PC-3 (cell line): Measurements from ENCODE around the gene TARBP1. TPM values are rescaled to one million over a fixed set of nuclear protein-coding genes. Genes with fewer than 3 reads are reported as not detected.

Source experiments
- ATAC-seq: fragments of 200-7000 bp; cut with Tn5 transposase; 2 replicates; pipeline ENCODE4 v1.9.1; 2020; ENCODE audit warnings: mild to moderate bottlenecking, moderate library complexity
- BruUV-seq: library from RNA; stranded (reverse); fragments of 400-500 nt; replicated peaks from 2 replicates; lab custom pipeline; 2021; lab: Mats Ljungman, UMichigan
- CTCF ChIA-PET: fragments of 300-600 bp; sonication (Branson Sonifier 250); formaldehyde crosslinking; loops from one replicate; lab custom pipeline; 2022; ENCODE audit warnings: antibody characterized with exemption; lab: Charles Lee
- POLR2A ChIA-PET: fragments of 300-600 bp; sonication (Branson Sonifier 250); formaldehyde crosslinking; loops from one replicate; lab custom pipeline; 2022; ENCODE audit warnings: antibody characterized with exemption; ENCODE audit not compliant: unreplicated experiment; lab: Charles Lee
- DNase-seq: peaks from one replicate; pipeline ENCODE4 v3.0.0-alpha.2; 2015
- H2AFZ ChIP-seq: fragments of 300-600 bp; sonication (generic); 2 replicates; pipeline ENCODE4 v1.6.0; 2016; ENCODE audit warnings: antibody characterized with exemption, low read length
- H3F3A ChIP-seq: fragments of 300-600 bp; sonication (generic); one replicate; pipeline ENCODE4 v1.6.0; 2017; ENCODE audit warnings: antibody characterized with exemption, low read length, control low read depth, mild to moderate bottlenecking; ENCODE audit not compliant: unreplicated experiment
- H3K27ac ChIP-seq: fragments of 300-600 bp; sonication (generic); 2 replicates; pipeline ENCODE4 v1.5.1; 2016; ENCODE audit warnings: mild to moderate bottlenecking, low read length
- H3K27me3 ChIP-seq: fragments of 300-600 bp; sonication (generic); 2 replicates; pipeline ENCODE4 v1.6.1; 2016; ENCODE audit warnings: low read length, mixed read lengths
- H3K36me3 ChIP-seq: fragments of 300-600 bp; sonication (generic); 2 replicates; pipeline ENCODE4 v1.6.1; 2016; ENCODE audit warnings: low read depth, mixed run types, low read length, mixed read lengths
- H3K4me1 ChIP-seq: fragments of 300-600 bp; sonication (generic); 2 replicates; pipeline ENCODE4 v1.5.1; 2016; ENCODE audit warnings: low read length; ENCODE audit not compliant: insufficient read depth
- H3K4me2 ChIP-seq: fragments of 300-600 bp; sonication (generic); 2 replicates; pipeline ENCODE4 v1.6.0; 2016; ENCODE audit warnings: low read length
- H3K4me3 ChIP-seq: fragments of 300-600 bp; sonication (generic); 2 replicates; pipeline ENCODE4 v1.5.1; 2016; ENCODE audit warnings: mild to moderate bottlenecking, low read length, mixed read lengths
- H3K79me2 ChIP-seq: fragments of 300-600 bp; sonication (generic); 2 replicates; pipeline ENCODE4 v1.6.1; 2017; ENCODE audit warnings: low read length, mixed read lengths
- H3K9ac ChIP-seq: fragments of 300-600 bp; sonication (generic); 2 replicates; pipeline ENCODE4 v1.6.0; 2016; ENCODE audit warnings: mild to moderate bottlenecking, low read length
- H3K9me2 ChIP-seq: fragments of 300-600 bp; sonication (generic); replicated peaks from 2 replicates; pipeline ENCODE4 v1.6.1; 2016; ENCODE audit warnings: mixed run types, low read length, mixed read lengths
- H3K9me3 ChIP-seq: fragments of 300-600 bp; sonication (generic); 2 replicates; pipeline ENCODE4 v1.6.1; 2016; ENCODE audit warnings: low read length, mixed read lengths
- H4K20me1 ChIP-seq: fragments of 300-600 bp; sonication (generic); 2 replicates; pipeline ENCODE4 v1.6.1; 2016; ENCODE audit warnings: low read length, mixed read lengths
- EZH2 ChIP-seq: fragments of 300-600 bp; sonication (generic); IDR thresholded peaks from one replicate; pipeline ENCODE4 v1.6.1; 2017; ENCODE audit warnings: antibody characterized with exemption, mild to moderate bottlenecking, low read length; ENCODE audit not compliant: unreplicated experiment
- EZH2phosphoT487 ChIP-seq: fragments of 300-600 bp; sonication (generic); IDR thresholded peaks from 2 replicates; pipeline ENCODE4 v1.6.1; 2018; ENCODE audit warnings: mild to moderate bottlenecking, antibody characterized with exemption, low read length, borderline replicate concordance
- intact Hi-C: fragments of 100-400 bp; cut with micrococcal nuclease; formaldehyde crosslinking; loops from 2 replicates; pipeline ENCODE4 v1.9.0; 2023
- total RNA-seq: library from RNA; depleted of rRNA; stranded (reverse); fragments of >200 nt; gene quantifications from 2 replicates; pipeline ENCODE4 v1.2.3, GENCODE V29; 2014
- TF ChIP-seq, protein P1 (sequence below): fragments of 300-600 bp; sonication (generic); conservative IDR thresholded peaks from 2 replicates; pipeline ENCODE4 v1.5.1; 2017; ENCODE audit warnings: antibody characterized with exemption, low read depth, mild to moderate bottlenecking, low read length

The TARBP1 gene
- total RNA-seq, 1 experiment from 2014 or later: 15.1 TPM

DNA sequence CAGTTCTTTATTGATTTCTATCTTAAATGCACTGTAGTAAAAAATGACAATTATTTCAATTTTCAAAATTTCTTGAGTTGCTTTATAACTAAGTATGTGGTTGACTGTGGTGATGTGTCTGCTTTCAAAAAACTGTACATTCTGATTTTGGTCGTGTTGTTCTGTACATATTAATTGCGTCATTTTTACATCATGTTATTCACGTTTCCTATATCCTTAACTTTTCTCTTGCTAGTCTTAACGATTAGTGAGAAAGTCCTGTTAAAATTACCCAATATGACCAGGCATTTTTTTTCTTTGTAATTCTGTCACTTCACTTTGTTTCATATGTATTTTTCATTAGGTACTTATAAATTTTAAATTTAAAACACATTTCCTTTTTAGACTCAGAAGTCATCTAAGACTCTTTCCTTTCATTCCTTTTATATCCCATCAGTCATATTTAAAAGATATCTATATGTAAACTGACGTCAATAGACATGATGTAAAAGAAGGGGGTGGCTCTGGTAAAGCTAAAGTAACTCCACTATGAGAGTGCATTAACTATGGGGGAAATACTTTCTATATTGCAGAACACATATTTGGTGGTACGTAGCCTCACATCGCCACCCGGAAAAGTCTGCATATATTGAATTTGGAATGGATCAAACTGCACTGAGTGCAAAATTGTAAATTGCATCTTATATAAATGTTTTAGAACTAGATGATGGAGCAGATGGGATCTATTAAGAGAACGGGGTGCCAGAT is 106.8 kb downstream of the TARBP1 start:
- Histone ChIP-seq H2AFZ (no peak overlapping the region), H3K4me2 (peak overlapping the region; percentile 92), H4K20me1 (no peaks in the 10 kb centered on the region), H3K27ac (no peak overlapping the region; the same call in 1 of the 2 replicates), H3K9me2 (no peaks in the 10 kb centered on the region), H3K9ac (peak overlapping the region; percentile 98), H3K27me3 (no peaks in the 10 kb centered on the region), H3K9me3 (no peaks in the 10 kb centered on the region), H3K4me3 (peak overlapping the region; percentile 97), H3K36me3 (no peaks in the 10 kb centered on the region; the same call in none of the 2 replicates), H3K4me1 (peaks cover 19% of the 10 kb centered on the region), H3F3A (no peaks in the 10 kb centered on the region), H3K79me2 (peaks cover 36% of the 10 kb centered on the region)
- POLR2A ChIA-PET: interaction anchor here (0.5 to 0.6 kb wide), 2 partner anchors 995 to 1270 kb away, joined by 3 read pairs; partner anchors contain the start of gene TBCE
- DNase-seq (no peak), ATAC-seq (no peak)
- CTCF ChIA-PET: no interaction called here
- TF ChIP-seq EZH2phosphoT487 (no peak), EZH2 (no peak)
- no TSS peak for BruUV-seq
- intact Hi-C loops: loop anchor here (5.0 to 10.0 kb wide), 2 partner anchors 83 to 310 kb away; no protein-coding TSS in a partner anchor

DNA sequence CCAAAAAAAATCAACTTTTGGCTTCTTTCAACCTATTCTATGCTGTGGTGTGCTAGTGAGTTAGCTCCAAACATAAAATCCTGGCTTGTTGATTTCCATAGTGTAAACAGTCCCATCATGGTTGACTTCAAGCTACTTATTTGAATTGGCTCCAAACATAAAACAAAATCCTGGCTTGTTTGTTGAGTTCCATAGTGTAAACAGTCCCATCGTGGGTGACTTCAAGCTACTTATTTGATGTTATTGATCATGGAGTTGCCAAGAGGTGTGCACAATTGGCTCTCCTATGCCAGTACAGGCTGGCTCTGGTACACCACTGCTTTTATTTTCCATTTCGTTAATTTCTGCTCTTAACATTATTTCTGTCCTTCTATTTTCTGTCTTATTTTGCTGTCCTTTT is 107.6 kb downstream of the TARBP1 start:
- H3K79me2 ChIP-seq: peaks cover 36% of the 10 kb centered on the region
- intact Hi-C loops: loop anchor here (5.0 to 10.0 kb wide), 2 partner anchors 83 to 311 kb away; no protein-coding TSS in a partner anchor
- no peak overlapping the region for H2AFZ ChIP-seq
- ChIA-PET CTCF (no interaction called here), POLR2A (interaction anchor here (0.5 to 0.6 kb wide), 3 partner anchors 87 to 1270 kb away, joined by 3 to 5 read pairs (median 3); partner anchors contain the start of gene TBCE)
- H3K27ac ChIP-seq: no peak overlapping the region
- no peaks in the 10 kb centered on the region for H3K9me3 ChIP-seq
- ATAC-seq: no peak
- no peaks in the 10 kb centered on the region for H3K27me3 ChIP-seq
- H3K9me2 ChIP-seq: no peaks in the 10 kb centered on the region
- DNase-seq: peak; percentile 7
- H3K4me3 ChIP-seq: no peak overlapping the region
- H3K36me3 ChIP-seq: no peaks in the 10 kb centered on the region; the same call in 1 of the 2 replicates
- H3K4me2 ChIP-seq: peak overlapping the region; percentile 92
- no peaks in the 10 kb centered on the region for H3F3A ChIP-seq
- H3K4me1 ChIP-seq: peaks cover 19% of the 10 kb centered on the region
- no peaks in the 10 kb centered on the region for H4K20me1 ChIP-seq
- no peak overlapping the region for H3K9ac ChIP-seq
- TF ChIP-seq, protein P1, sequence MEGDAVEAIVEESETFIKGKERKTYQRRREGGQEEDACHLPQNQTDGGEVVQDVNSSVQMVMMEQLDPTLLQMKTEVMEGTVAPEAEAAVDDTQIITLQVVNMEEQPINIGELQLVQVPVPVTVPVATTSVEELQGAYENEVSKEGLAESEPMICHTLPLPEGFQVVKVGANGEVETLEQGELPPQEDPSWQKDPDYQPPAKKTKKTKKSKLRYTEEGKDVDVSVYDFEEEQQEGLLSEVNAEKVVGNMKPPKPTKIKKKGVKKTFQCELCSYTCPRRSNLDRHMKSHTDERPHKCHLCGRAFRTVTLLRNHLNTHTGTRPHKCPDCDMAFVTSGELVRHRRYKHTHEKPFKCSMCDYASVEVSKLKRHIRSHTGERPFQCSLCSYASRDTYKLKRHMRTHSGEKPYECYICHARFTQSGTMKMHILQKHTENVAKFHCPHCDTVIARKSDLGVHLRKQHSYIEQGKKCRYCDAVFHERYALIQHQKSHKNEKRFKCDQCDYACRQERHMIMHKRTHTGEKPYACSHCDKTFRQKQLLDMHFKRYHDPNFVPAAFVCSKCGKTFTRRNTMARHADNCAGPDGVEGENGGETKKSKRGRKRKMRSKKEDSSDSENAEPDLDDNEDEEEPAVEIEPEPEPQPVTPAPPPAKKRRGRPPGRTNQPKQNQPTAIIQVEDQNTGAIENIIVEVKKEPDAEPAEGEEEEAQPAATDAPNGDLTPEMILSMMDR: no peak
- no peak for TF ChIP-seq EZH2phosphoT487
- no peak for TF ChIP-seq EZH2
- BruUV-seq: no TSS peak

DNA sequence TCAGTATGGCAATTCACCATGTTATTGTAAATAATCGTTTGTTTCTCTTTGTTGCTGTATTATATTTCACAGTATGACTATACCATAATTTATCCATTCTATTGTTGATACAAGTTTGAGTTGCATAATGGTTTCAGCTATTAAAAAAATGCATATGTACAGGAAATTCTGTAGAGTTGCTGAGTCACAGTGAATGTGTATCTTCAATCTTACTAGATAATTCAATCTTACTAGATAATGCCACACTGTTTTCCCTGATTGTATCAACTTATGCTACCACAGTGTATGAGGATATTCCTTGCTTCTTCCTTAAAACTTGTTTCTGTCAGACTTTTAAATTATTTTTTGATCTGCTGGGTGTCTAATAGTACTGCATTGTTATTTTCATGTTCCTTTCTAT is 109.2 kb downstream of the TARBP1 start:
- ChIA-PET POLR2A (no interaction called here), CTCF (no interaction called here)
- H3K27me3 ChIP-seq: no peaks in the 10 kb centered on the region
- H3K36me3 ChIP-seq: no peaks in the 10 kb centered on the region
- peak overlapping the region; percentile 46; the same call in 1 of the 2 replicates for H3K9ac ChIP-seq
- DNase-seq (peak; percentile 68), ATAC-seq (no peak; the same call in 1 of the 2 replicates)
- BruUV-seq: no TSS peak
- no peak for TF ChIP-seq EZH2
- TF ChIP-seq, protein P1: no peak
- H3K4me1 ChIP-seq: peaks cover 19% of the 10 kb centered on the region
- 0 out of 2 replicates have a peak overlapping the region, but pooled peaks have one; percentile 61 for H2AFZ ChIP-seq
- peaks cover 26% of the 10 kb centered on the region for H3K79me2 ChIP-seq
- H3K4me3 ChIP-seq: 0 out of 2 replicates have a peak overlapping the region, but pooled peaks have one; percentile 7
- peak overlapping the region; percentile 72 for H3K4me2 ChIP-seq
- no peaks in the 10 kb centered on the region for H3F3A ChIP-seq
- no peaks in the 10 kb centered on the region for H3K9me2 ChIP-seq
- H4K20me1 ChIP-seq: no peaks in the 10 kb centered on the region
- intact Hi-C loops: loop anchor here (5.0 to 10.0 kb wide), 2 partner anchors 85 to 313 kb away; no protein-coding TSS in a partner anchor
- no peaks in the 10 kb centered on the region for H3K9me3 ChIP-seq
- H3K27ac ChIP-seq: peak overlapping the region; percentile 93
